HepG2 (cell line): ENCODE data around the gene CLDN7. TPM values are rescaled to one million over a fixed set of nuclear protein-coding genes. Genes with fewer than 3 reads are reported as not detected.

Source experiments
- ATAD3A ChIP-seq: sonication (generic); formaldehyde crosslinking; IDR thresholded peaks from 2 replicates; pipeline ENCODE4 v1.4.0; 2020; ENCODE audit warnings: missing genetic modification reagents
- FOXA3 ChIP-seq: IDR thresholded peaks from 2 replicates; pipeline ENCODE4 v1.6.1; 2016; ENCODE audit warnings: missing genetic modification reagents, missing compliant biosample characterization
- FOXO4 ChIP-seq: sonication (generic); formaldehyde crosslinking; conservative IDR thresholded peaks from 2 replicates; pipeline ENCODE4 v1.8.1; 2023; ENCODE audit warnings: missing genetic modification reagents
- KMT2A ChIP-seq: sonication (generic); formaldehyde crosslinking; IDR thresholded peaks from 2 replicates; pipeline ENCODE4 v1.4.0; 2020; ENCODE audit warnings: missing genetic modification reagents
- MAFF ChIP-seq: IDR thresholded peaks from 2 replicates; pipeline ENCODE4 v1.6.1; 2011; ENCODE audit warnings: low read depth, low read length, improper control_type of control experiment
- NR2F2 ChIP-seq: IDR thresholded peaks from 2 replicates; pipeline ENCODE4 v1.6.1; 2012; ENCODE audit warnings: low read depth, inconsistent platforms, borderline replicate concordance
- RCOR2 ChIP-seq: IDR thresholded peaks from 2 replicates; pipeline ENCODE4 v1.6.1; 2016; ENCODE audit warnings: missing biosample characterization, missing genetic modification reagents
- RERE ChIP-seq: IDR thresholded peaks from 2 replicates; pipeline ENCODE4 v1.6.1; 2016; ENCODE audit warnings: low read depth, missing genetic modification reagents, missing compliant biosample characterization
- RFX5 ChIP-seq: IDR thresholded peaks from 2 replicates; pipeline ENCODE4 v1.6.1; 2011; ENCODE audit warnings: low read depth, low read length, improper control_type of control experiment
- SKIL ChIP-seq: sonication (generic); formaldehyde crosslinking; IDR thresholded peaks from 2 replicates; pipeline ENCODE4 v1.8.0; 2022; ENCODE audit warnings: missing genetic modification reagents, mild to moderate bottlenecking, moderate library complexity, borderline replicate concordance
- SMAD3 ChIP-seq: sonication (generic); formaldehyde crosslinking; IDR thresholded peaks from 2 replicates; pipeline ENCODE4 v1.4.0; 2020; ENCODE audit warnings: missing genetic modification reagents
- TFE3 ChIP-seq: IDR thresholded peaks from 2 replicates; pipeline ENCODE4 v1.6.1; 2016
- XBP1 ChIP-seq: sonication (generic); formaldehyde crosslinking; IDR thresholded peaks from 2 replicates; pipeline ENCODE4 v1.5.0; 2020; ENCODE audit warnings: missing genetic modification reagents
- ZBTB4 ChIP-seq: sonication (generic); formaldehyde crosslinking; IDR thresholded peaks from 2 replicates; pipeline ENCODE4 v1.4.0; 2020; ENCODE audit warnings: missing genetic modification reagents, mild to moderate bottlenecking, borderline replicate concordance
- ZNF282 ChIP-seq: fragments of 450-650 bp; IDR thresholded peaks from 2 replicates; pipeline ENCODE4 v1.6.1; 2018; ENCODE audit not compliant: partially characterized antibody
- polyA plus RNA-seq, 8 experiments: library from polyadenylated mRNA; depleted of rRNA in 3 of 8; stranded (reverse) in 7 of 8; unstranded in 1 of 8; fragments of >200 nt; fragmentation: Illumina TruSeq in 4 of 8; extraction: Trizol in 4 of 8; gene quantifications; 2 replicates each; pipeline versions ENCODE4 v1.2.1 to v1.2.3, GENCODE V29; 2011 to 2016; ENCODE audit warnings: low read depth in 4 of 8, missing spikeins in 1 of 8, mixed read lengths in 1 of 8; ENCODE audit not compliant: insufficient read depth in 1 of 8
- total RNA-seq, 5 experiments: library from RNA; depleted of rRNA; stranded (reverse); fragments of >200 nt; fragmentation: Illumina TruSeq; extraction: Trizol; gene quantifications; 2 replicates each; pipeline ENCODE4 v1.2.3, GENCODE V29; 2016; ENCODE audit warnings: low read depth in 1 of 5

CLDN7 gene
- total and polyA plus RNA-seq, 2 of the 13 experiments (the other 11 are each of a cell fraction or from before 2014, with no cell fraction given), result not detected

- TF ChIP-seq TFE3 (peak; percentile 66; the same call in 1 of the 2 replicates), ZBTB4 (CRISPR knock-in tag) (no peak), SKIL (CRISPR knock-in tag) (peak; percentile 48; the same call in 1 of the 2 replicates), XBP1 (CRISPR knock-in tag) (no peak), FOXA3 (CRISPR knock-in tag) (peak; percentile 49), ATAD3A (CRISPR knock-in tag) (no peak), FOXO4 (CRISPR knock-in tag) (no peak), KMT2A (CRISPR knock-in tag) (peak; percentile 68), MAFF (no peak), RCOR2 (no peak), RFX5 (no peak), NR2F2 (peak; percentile 5; the same call in 1 of the 2 replicates), ZNF282 (no peak), SMAD3 (0 out of 2 replicates have a peak, but pooled peaks have one; percentile 35), RERE (CRISPR knock-in tag) (0 out of 2 replicates have a peak, but pooled peaks have one; percentile 10)
Measured at GRCh38 chr17:7219812-7220592, 42.3 kb downstream of the CLDN7 start, which contains the start of the genes ACADVL and DLG4 (continued).
